Effector memory CD8-positive, alpha-beta T cell (primary cell): ENCODE data around the gene OGFOD3.
"Not testable (repeated sequence)": the region's sequence is repeated elsewhere in the genome, so short reads cannot be mapped to it uniquely, and the experiment has no call there.

Experiments
- ATAC-seq: fragments of 150-1000 bp; cut with Tn5 transposase; replicated peaks from 2 replicates; pipeline ENCODE4 v1.10.0; 2021; ENCODE audit warnings: mild to moderate bottlenecking, moderate library complexity
- DNase-seq, 3 experiments: peaks; one replicate each; pipeline ENCODE4 v3.0.0; 2021
- H3K27ac Mint-ChIP-seq, 2 donors: one replicate each; pipeline ENCODE4 v1.8.0; 2022; ENCODE audit warnings: mild to moderate bottlenecking in 2 of 2, mixed read lengths in 2 of 2, moderate library complexity in 2 of 2
- H3K27me3 Mint-ChIP-seq, 2 donors: one replicate each; pipeline ENCODE4 v1.8.0; 2022; ENCODE audit warnings: mixed read lengths in 2 of 2
- H3K36me3 Mint-ChIP-seq: one replicate; pipeline ENCODE4 v1.8.0; 2022; ENCODE audit warnings: mild to moderate bottlenecking, moderate library complexity, mixed read lengths; ENCODE audit not compliant: insufficient read depth
- H3K4me1 Mint-ChIP-seq, 2 donors: one replicate each; pipeline ENCODE4 v1.8.0; 2022; ENCODE audit warnings: low read depth in 2 of 2, mixed read lengths in 2 of 2
- H3K4me3 Mint-ChIP-seq, 2 donors: one replicate each; pipeline ENCODE4 v1.8.0; 2022; ENCODE audit warnings: mild to moderate bottlenecking in 2 of 2, mixed read lengths in 2 of 2, moderate library complexity in 2 of 2
- H3K9me3 Mint-ChIP-seq, 2 donors: one replicate each; pipeline ENCODE4 v1.8.0; 2022; ENCODE audit warnings: mixed read lengths in 2 of 2

Gene OGFOD3

DNA sequence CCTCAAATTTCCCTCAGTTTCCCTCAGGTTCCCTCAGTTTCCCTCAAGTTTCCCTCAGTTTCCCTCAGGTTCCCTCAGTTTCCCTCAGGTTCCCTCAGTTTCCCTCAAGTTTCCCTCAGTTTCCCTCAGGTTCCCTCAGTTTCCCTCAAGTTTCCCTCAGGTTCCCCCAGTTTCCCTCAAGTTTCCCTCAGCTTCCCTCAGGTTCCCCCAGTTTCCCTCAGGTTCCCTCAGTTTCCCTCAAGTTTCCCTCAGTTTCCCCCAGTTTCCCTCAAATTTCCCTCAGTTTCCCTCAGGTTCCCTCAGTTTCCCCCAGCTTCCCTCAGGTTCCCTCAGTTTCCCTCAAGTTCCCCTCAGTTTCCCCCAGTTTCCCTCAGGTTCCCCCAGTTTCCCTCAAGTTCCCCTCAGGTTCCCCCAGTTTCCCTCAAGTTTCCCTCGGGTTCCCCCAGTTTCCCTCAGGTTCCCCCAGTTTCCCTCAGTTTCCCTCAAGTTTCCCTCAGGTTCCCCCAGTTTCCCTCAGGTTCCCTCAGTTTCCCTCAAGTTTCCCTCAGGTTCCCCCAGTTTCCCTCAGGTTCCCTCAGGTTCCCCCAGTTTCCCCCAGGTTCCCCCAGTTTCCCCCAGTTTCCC lies 58.8 kb downstream of the OGFOD3 start:
- peaks cover 17 to 34% of the 10 kb centered on the region in 2 donors for H3K27me3 Mint-ChIP-seq
- not testable (repeated sequence) for ATAC-seq

DNA sequence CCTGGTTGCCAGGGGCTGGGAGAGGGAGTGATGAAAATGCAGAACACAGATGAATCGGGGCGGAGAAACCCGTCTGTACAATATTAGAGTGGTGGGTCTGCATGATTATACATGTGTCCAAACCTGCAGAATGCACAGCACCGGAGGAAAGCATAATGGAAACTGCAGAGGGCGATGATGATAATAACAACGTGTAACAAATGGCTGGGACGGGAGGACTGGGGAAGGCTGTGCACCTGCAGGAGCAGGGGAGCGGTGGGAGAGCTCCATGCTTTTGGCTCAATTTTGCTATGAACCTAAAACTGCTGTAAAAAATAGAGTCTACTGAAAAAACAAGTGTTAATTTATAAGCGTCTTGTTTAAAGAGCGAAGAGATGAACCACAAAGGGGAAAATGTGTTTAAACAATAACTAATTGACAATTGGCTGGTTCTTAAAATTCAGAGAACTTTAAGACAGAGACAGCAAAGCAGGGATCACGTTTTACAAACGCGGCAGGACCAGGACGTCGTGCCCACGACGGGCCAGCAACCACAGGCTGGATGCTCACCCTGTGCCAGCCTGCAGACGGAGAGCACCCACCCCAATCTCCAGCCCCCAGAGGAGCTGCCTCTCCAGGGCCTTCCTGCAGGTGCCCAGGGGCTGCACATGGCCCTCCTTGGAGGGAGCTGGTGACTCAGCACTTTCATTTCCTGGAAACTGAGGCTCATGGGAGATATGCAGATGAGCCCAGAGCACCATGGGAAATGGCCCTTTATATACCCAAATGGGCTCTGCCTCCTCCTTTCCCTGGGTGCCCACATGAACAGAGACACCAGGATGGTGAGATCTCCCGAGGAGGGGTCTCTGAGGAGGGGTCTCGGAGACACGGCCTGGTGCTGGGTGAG lies 59.7 kb downstream of the OGFOD3 start, which contains the start of gene TEX19:
TEX19 (plus strand) TSS at position 783 of the 886 bp plus-strand sequence. CDS start 2,904 bp downstream, outside the sequence.
- H3K27ac Mint-ChIP-seq: no peak within 1 kb of the TSS
- ATAC-seq (no peak), DNase-seq (no peak)
- no peaks in the 10 kb centered on the region for H3K9me3 Mint-ChIP-seq
- H3K4me3 Mint-ChIP-seq: no peak within 1 kb of the TSS
- peaks cover 0 to 5% of the 10 kb centered on the region in 2 donors for H3K4me1 Mint-ChIP-seq
- H3K27me3 Mint-ChIP-seq: peaks cover 17 to 36% of the 10 kb centered on the region in 2 donors
- no peaks in the 10 kb centered on the region for H3K36me3 Mint-ChIP-seq

More for the DNA sequence above, 58.8 kb downstream of the OGFOD3 start:
- not testable (repeated sequence) for H3K36me3 Mint-ChIP-seq, H3K4me1 Mint-ChIP-seq, H3K4me3 Mint-ChIP-seq, H3K9me3 Mint-ChIP-seq, H3K27ac Mint-ChIP-seq, DNase-seq

DNA sequence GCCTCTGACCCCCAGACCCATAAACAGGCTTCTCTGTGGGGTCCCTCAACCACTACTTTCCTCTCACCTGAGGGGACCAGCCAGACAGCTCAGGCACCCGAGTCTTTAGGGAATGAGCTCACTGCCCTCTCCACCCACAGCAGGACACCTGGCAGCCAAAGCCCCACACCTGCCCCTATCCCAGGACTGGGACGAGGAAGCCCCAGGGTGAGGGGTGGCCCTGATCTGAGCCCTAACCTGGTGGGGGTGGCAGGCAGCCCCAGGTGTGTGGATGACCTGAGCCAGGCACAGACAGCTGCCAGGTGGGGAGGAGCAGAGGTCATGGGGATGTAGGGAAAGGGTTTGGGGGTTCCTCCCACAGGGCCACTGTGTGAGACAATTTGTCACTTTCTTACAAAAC lies 61.0 kb downstream of the OGFOD3 start:
- no peak for ATAC-seq
- Mint-ChIP-seq H3K27ac (no peak overlapping the region), H3K36me3 (no peaks in the 10 kb centered on the region), H3K9me3 (no peaks in the 10 kb centered on the region), H3K4me3 (no peak overlapping the region), H3K4me1 (peaks cover 0 to 5% of the 10 kb centered on the region in 2 donors), H3K27me3 (peaks cover 17 to 31% of the 10 kb centered on the region in 2 donors)
- no peak for DNase-seq

DNA sequence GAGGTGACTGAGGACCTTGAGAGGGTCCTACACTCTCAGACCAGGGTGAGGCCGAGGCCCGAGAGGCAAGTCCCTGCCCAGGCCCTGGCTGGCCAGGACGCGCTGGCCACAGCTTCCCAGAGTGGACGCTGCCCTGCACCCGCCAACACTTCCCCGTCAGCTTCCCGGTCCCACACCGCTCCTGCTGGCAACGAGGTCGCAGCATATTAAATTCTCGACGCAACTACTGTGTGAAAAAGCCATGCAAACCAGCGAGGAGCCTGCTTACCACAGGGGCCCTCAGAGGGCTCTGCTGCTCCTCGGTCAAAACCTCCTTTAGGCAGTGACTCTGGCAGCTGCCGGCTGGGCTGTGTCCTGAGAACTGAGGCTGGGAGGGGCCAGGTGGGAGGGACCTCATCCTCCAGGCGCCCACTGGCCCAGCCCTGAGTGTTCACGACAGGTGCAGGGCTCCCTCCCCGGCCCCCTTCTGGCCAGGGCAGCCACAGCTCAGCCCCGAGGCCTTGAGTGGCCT lies 61.5 kb downstream of the OGFOD3 start:
- DNase-seq (no peak), ATAC-seq (no peak)
- no peaks in the 10 kb centered on the region for H3K9me3 Mint-ChIP-seq
- H3K27ac Mint-ChIP-seq: no peak overlapping the region
- peaks cover 17 to 27% of the 10 kb centered on the region in 2 donors for H3K27me3 Mint-ChIP-seq
- peaks cover 0 to 10% of the 10 kb centered on the region in 2 donors for H3K4me1 Mint-ChIP-seq
- H3K4me3 Mint-ChIP-seq: no peak overlapping the region
- H3K36me3 Mint-ChIP-seq: no peaks in the 10 kb centered on the region

DNA sequence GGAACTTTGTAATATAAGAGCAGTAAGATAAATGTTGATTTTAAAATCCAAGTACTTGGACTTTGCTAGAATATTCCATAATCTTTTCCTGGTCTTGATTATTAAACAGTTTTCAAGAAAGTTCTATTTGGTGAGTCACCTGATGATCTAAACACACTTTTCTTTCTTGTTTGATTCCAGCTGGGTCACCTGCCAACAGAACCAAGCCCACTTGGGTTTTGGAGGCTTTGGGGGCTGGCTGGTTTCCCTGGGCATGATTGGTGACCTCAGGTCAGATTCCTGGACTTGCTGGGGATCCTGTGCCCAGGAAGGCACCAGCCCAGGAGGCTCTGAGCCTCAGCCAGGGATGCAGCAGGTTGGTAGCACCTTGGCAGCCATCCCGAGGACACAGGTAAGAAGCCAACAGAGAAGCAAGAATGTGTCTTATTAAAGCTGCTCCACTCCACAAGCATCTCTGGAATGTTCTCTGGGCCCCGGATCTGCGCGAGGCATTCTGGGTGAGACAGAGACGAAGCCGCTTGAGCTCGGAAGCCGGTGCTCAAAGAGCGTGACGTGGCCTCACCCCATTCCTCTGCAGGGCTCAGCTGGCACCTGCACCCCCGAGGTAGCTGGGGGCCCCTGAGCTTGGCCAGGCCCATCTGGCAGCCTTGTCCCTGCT lies 62.5 kb downstream of the OGFOD3 start:
- no peak overlapping the region for H3K4me3 Mint-ChIP-seq
- no peaks in the 10 kb centered on the region for H3K36me3 Mint-ChIP-seq
- H3K27ac Mint-ChIP-seq: no peak overlapping the region
- H3K9me3 Mint-ChIP-seq: no peaks in the 10 kb centered on the region
- ATAC-seq: no peak
- no peak for DNase-seq
- H3K4me1 Mint-ChIP-seq: peaks cover 0 to 13% of the 10 kb centered on the region in 2 donors
- peaks cover 17 to 32% of the 10 kb centered on the region in 2 donors for H3K27me3 Mint-ChIP-seq

DNA sequence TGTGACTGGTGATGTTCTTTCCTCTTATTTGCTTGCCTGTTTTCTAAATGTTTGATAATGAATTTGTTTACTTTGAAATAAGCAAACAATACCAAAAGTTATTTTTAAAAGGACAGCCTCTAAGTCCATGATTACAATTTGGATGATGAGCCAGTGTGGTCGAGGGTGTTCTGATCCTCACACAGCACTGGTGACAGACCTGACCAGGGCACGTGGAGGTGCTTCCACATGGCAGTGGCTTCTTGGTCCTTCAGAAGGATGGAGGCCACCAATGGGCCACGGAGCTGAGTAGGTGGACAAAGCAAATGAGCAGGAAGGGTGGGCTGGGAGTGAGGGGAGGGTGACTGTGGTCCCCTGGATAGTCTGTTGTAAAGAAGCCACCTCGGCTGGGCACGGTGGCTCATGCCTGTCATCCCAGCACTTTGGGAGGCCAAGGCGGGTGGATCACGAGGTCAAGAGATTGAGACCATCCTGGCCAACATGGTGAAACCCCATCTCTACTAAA lies 63.5 kb downstream of the OGFOD3 start:
- peaks cover 0 to 13% of the 10 kb centered on the region in 2 donors for H3K4me1 Mint-ChIP-seq
- H3K4me3 Mint-ChIP-seq: no peak overlapping the region
- peaks cover 17 to 34% of the 10 kb centered on the region in 2 donors for H3K27me3 Mint-ChIP-seq
- no peaks in the 10 kb centered on the region for H3K9me3 Mint-ChIP-seq
- DNase-seq (no peak), ATAC-seq (no peak)
- no peaks in the 10 kb centered on the region for H3K36me3 Mint-ChIP-seq
- H3K27ac Mint-ChIP-seq: no peak overlapping the region

DNA sequence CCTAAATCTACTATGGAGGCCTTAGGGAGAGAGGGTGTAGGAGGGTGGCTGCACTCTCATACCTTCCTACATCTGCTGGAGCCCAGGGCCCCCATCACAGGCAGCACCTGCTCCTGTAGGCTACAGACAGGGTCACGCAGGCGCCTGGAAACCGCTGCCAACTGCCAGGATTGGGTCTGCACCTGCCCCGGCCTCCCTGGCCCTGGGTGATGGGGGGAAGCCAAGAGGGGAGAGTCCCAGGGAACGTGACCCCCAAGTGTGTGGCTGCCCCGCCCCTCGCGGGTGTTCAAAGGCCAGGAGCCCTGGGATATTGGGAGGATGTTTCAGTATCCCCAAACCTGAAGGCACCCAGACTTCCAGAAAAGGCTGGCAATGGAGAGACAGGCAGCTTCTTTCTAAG lies 64.9 kb downstream of the OGFOD3 start:
- ATAC-seq (no peak), DNase-seq (no peak)
- peaks cover 19 to 43% of the 10 kb centered on the region in 2 donors for H3K27me3 Mint-ChIP-seq
- no peaks in the 10 kb centered on the region for H3K9me3 Mint-ChIP-seq
- H3K4me3 Mint-ChIP-seq: no peak overlapping the region
- no peaks in the 10 kb centered on the region for H3K36me3 Mint-ChIP-seq
- H3K27ac Mint-ChIP-seq: no peak overlapping the region
- peaks cover 0 to 10% of the 10 kb centered on the region in 2 donors for H3K4me1 Mint-ChIP-seq

DNA sequence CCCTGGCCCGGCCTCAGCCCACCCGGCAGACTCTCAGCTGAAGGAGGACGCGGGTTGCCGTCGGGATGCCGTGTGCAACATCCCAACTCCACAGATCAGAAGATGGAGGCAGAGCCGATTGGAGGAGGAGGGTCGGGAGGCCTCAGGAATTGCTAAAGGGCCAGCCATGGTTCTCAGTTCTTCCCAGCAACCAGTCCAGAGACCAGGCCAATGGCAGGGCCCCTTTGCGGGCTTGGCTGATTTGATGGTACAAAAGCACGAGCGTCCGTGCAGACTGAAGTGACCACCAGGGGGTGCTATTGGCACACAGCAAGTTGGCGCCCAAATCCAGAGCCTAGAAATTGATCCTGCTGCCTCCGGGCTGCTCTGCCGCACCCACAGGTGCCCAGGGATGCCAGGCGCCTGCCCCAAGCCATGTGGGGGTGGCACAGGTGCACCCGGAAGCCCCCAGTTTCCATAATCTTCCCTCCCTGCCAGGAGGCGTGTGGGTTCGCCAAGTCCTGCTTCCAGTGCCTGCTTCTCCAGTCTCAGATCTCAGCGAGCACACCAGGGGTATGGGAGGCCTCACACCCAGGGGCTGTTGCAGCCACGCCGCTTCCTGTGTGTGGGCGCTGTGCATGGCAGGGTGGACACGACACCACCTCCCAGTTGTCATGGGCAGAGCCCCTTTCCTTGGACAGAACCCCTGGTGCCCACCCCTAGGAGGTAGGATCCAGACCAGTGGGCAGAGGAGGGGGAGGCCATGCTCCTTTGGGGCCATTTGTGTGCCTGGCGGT lies 66.5 kb downstream of the OGFOD3 start:
- H3K36me3 Mint-ChIP-seq: no peaks in the 10 kb centered on the region
- H3K27me3 Mint-ChIP-seq: peaks cover 18 to 44% of the 10 kb centered on the region in 2 donors
- no peak overlapping the region for H3K4me3 Mint-ChIP-seq
- peak; percentile 82 for ATAC-seq
- peak; percentile 80 to 83 (median 80) for DNase-seq
- no peak overlapping the region for H3K27ac Mint-ChIP-seq
- no peaks in the 10 kb centered on the region for H3K9me3 Mint-ChIP-seq
- H3K4me1 Mint-ChIP-seq: peaks cover 0 to 7% of the 10 kb centered on the region in 2 donors

DNA sequence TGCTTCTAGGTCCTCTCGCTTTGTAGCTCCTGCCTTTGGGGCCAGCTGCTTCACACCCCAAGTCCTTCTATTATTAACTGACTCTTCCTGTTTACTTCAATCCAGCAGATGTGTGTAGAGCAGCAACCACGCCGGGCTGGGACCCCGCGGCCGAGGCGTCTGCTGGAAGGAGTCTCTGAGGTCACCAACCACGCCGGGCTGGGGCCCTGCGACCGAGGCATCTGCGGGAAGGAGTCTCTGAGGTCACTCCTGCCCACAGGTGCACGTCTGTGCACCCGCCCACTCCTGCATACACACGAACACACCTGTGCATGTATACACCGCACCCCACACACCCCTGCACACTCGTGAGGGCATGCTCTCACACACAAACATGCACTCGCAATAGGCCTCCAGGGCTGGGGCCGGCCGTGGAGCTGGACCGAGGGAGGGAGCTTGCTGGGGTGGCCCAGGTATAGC lies 67.1 kb downstream of the OGFOD3 start:
- Mint-ChIP-seq H3K4me3 (no peak overlapping the region), H3K4me1 (peaks cover 5 to 9% of the 10 kb centered on the region in 2 donors), H3K36me3 (no peaks in the 10 kb centered on the region), H3K27me3 (peaks cover 22 to 50% of the 10 kb centered on the region in 2 donors), H3K27ac (no peak overlapping the region), H3K9me3 (no peaks in the 10 kb centered on the region)
- ATAC-seq (no peak), DNase-seq (no peak)

DNA sequence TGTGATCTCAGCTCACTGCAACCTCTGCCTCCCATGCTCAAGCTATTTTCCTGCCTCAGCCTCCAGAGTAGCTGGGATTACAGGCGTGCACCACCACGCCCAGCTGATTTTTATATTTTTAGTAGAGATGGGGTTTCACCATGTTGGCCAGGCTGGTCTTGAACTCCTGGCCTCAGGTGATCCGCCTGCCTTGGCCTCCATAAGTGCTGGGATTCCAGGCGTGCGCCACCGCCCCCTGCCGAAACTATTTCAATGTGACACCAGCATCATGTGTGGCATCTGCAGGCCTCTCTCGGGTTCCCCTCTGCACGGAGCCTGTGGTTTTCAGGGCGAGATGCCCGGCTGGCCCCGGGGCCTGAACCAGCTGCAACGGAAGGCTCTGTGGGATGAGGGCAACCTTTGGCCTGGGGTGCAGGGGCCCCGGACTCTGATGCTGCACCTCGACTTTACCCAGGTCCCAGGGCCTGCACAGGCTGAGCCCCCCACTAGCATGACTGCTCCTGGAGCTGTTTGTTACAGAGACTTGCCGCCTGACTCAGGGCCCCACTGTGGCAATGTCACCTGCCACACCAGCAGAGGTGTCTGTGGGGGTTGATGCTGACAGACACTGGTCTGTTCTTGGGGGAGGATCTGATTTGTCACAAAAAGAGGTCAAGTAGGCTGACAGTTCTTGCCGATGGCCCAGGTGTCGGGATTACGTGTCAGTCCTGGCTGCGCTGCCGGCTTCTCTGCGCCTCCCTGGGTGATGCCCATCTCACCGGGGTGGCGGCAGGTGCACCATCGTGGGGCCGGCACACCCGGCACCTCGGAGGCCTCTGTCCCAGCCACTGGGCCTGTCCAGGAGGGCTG lies 68.0 kb downstream of the OGFOD3 start:
- H3K4me3 Mint-ChIP-seq: no peak overlapping the region
- H3K27ac Mint-ChIP-seq: no peak overlapping the region
- no peak for DNase-seq
- H3K27me3 Mint-ChIP-seq: peaks cover 18 to 49% of the 10 kb centered on the region in 2 donors
- ATAC-seq: peak; percentile 65
- no peaks in the 10 kb centered on the region for H3K36me3 Mint-ChIP-seq
- H3K9me3 Mint-ChIP-seq: no peaks in the 10 kb centered on the region
- H3K4me1 Mint-ChIP-seq: peaks cover 6 to 11% of the 10 kb centered on the region in 2 donors

DNA sequence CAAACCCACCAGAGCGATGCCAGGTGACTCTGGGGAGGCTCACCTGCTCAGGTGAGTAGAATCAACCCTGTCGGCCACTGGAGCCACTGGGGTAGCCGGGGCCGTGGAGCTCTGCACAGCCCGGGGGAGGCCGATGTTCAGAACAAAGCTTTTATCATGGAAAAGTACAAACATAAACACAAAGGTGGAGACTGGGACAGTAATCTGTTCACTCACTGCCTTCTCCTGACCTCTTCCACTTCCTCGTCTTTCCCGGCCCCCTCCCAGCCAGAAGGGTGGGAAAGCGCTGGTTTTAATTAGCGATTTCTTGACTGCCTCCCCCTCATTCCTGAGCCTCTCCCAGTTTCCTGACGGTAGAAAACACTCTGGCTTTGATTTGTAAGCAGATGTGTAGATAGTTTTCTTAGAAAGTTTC lies 69.1 kb downstream of the OGFOD3 start:
- Mint-ChIP-seq H3K36me3 (no peaks in the 10 kb centered on the region), H3K4me3 (no peak overlapping the region), H3K4me1 (peaks cover 6 to 11% of the 10 kb centered on the region in 2 donors), H3K9me3 (no peaks in the 10 kb centered on the region), H3K27ac (no peak overlapping the region), H3K27me3 (peaks cover 14 to 38% of the 10 kb centered on the region in 2 donors)
- ATAC-seq: no peak
- DNase-seq: no peak

DNA sequence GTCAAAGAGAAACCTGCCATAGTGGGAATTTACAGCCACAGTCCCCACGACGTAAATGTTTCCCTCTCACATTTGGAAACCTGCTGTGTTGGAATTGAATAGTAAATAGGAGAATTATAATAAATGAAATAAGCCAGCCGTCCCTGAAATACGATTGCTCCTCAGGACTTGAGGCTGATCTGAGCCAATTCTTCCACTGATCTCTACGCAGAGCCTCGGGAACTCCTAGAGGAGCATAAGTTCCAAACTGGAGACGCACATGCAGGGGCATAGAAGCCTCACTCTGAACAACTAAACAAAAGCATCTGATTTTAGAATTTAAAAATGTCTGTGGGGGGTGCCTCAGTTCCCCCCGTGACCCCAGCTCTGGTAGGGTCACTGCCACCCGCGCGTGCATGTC lies 69.5 kb downstream of the OGFOD3 start:
- H3K27ac Mint-ChIP-seq: no peak overlapping the region
- H3K36me3 Mint-ChIP-seq: no peaks in the 10 kb centered on the region
- H3K4me1 Mint-ChIP-seq: peaks cover 6 to 11% of the 10 kb centered on the region in 2 donors
- no peak for ATAC-seq
- DNase-seq: no peak
- no peak overlapping the region for H3K4me3 Mint-ChIP-seq
- no peaks in the 10 kb centered on the region for H3K9me3 Mint-ChIP-seq
- H3K27me3 Mint-ChIP-seq: peaks cover 14 to 38% of the 10 kb centered on the region in 2 donors
